Measurements from ENCODE around the gene OR5K1.

DNA sequence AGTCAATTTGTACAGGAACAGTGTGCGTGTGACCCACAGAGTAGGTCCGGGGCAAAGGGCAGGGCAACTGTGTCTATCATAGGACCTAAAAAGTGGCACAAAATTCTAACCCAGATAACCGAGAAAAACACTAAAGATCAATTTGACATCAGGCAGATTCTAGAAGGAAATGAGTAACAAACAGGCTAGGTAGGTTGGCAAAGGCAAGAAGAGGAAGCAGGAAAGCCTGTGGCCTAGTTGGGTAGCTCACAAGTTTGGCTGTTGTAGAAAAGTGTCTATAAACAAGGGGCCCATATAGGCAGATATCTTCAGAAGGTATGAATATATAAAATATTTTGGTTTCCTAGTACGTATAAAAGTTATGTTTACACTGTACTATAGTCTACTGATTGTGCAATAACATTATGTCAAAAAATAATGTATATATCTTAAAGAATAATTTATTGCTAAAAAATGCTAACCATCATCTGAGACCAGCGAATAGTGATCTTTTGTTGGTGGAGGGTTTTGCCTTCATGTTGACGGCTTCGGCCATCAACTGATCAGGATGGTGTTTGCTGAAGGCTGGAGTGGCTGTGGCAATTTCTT, 13.3 kb upstream of the OR5K1 start:
- TF ChIP-seq POLR2A (IDR thresholded peaks at IDR 0.05) (no peak), EP300 (IDR thresholded peaks at IDR 0.05) (no peak)
- TF ChIP-seq, protein P1, sequence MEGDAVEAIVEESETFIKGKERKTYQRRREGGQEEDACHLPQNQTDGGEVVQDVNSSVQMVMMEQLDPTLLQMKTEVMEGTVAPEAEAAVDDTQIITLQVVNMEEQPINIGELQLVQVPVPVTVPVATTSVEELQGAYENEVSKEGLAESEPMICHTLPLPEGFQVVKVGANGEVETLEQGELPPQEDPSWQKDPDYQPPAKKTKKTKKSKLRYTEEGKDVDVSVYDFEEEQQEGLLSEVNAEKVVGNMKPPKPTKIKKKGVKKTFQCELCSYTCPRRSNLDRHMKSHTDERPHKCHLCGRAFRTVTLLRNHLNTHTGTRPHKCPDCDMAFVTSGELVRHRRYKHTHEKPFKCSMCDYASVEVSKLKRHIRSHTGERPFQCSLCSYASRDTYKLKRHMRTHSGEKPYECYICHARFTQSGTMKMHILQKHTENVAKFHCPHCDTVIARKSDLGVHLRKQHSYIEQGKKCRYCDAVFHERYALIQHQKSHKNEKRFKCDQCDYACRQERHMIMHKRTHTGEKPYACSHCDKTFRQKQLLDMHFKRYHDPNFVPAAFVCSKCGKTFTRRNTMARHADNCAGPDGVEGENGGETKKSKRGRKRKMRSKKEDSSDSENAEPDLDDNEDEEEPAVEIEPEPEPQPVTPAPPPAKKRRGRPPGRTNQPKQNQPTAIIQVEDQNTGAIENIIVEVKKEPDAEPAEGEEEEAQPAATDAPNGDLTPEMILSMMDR (IDR thresholded peaks at IDR 0.05), result no peak
